ENCODE results near the gene CHMP4A.

DNA sequence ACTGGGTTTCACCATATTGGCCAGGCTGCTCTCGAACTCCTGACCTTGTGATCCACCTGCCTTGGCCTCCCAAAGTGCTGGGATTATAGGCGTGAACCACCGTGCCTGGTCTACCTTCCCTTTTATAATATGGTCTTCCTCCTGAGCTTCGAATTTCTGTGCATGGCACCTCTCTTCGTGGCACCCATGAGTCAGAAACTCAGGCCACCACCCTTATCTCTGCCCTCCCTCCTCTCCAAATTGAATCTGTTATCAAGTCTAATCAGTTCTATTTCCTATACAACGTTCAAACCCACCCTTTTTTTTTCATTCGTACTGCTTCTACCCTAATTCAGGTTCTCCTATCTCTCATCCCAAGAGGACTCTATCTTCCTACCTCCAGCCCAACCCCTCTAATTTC is 34.1 kb upstream of the CHMP4A start:
- TF ChIP-seq HDGF (IDR thresholded peaks at IDR 0.05; ENCODE audit: borderline replicate concordance): no peak
- TF ChIP-seq, protein P1, sequence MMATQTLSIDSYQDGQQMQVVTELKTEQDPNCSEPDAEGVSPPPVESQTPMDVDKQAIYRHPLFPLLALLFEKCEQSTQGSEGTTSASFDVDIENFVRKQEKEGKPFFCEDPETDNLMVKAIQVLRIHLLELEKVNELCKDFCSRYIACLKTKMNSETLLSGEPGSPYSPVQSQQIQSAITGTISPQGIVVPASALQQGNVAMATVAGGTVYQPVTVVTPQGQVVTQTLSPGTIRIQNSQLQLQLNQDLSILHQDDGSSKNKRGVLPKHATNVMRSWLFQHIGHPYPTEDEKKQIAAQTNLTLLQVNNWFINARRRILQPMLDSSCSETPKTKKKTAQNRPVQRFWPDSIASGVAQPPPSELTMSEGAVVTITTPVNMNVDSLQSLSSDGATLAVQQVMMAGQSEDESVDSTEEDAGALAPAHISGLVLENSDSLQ (IDR thresholded peaks at IDR 0.05): no peak
